BLaER1 treated with 17β-estradiol and CSF1 and Interleukin-3, amounts not matched to agents 10 nM and 100 nM (cell line): ENCODE results near the gene OXER1.
"Not testable (repeated sequence)": the region's sequence is repeated elsewhere in the genome, so short reads cannot be mapped to it uniquely, and the experiment has no call there.

Source experiments
- H3K27ac ChIP-seq, 11 experiments: shearing (Covaris generic); formaldehyde crosslinking; 2 replicates each; pipeline ENCODE4 v1.8.1; 2022
- H3K27me3 ChIP-seq, 11 experiments: shearing (Covaris generic); formaldehyde crosslinking; 2 replicates each; pipeline ENCODE4 v1.8.1; 2022
- H3K36me3 ChIP-seq, 11 experiments: shearing (Covaris generic); formaldehyde crosslinking; 2 replicates each; pipeline ENCODE4 v1.8.1; 2022
- H3K4me1 ChIP-seq, 10 experiments: shearing (Covaris generic); formaldehyde crosslinking; 2 replicates each; pipeline ENCODE4 v1.8.1; 2022
- H3K4me2 ChIP-seq, 11 experiments: shearing (Covaris generic); formaldehyde crosslinking; 2 replicates each; pipeline ENCODE4 v1.8.1; 2022
- H3K4me3 ChIP-seq, 10 experiments: shearing (Covaris generic); formaldehyde crosslinking; 2 replicates each; pipeline ENCODE4 v1.8.1; 2022
- H3K9ac ChIP-seq, 11 experiments: shearing (Covaris generic); formaldehyde crosslinking; 2 replicates each; pipeline ENCODE4 v1.8.1; 2022
- H3K9me3 ChIP-seq, 11 experiments: shearing (Covaris generic); formaldehyde crosslinking; replicated peaks in 1 of 11; 2 replicates each; pipeline ENCODE4 v1.8.1; 2022
- H4K20me1 ChIP-seq, 11 experiments: shearing (Covaris generic); formaldehyde crosslinking; 2 replicates each; pipeline ENCODE4 v1.8.1; 2022
- Cebpa-rat ChIP-seq, 11 experiments: shearing (Covaris generic); IDR thresholded peaks; 2 replicates each; pipeline ENCODE4 v1.8.1; 2022

The OXER1 gene

DNA sequence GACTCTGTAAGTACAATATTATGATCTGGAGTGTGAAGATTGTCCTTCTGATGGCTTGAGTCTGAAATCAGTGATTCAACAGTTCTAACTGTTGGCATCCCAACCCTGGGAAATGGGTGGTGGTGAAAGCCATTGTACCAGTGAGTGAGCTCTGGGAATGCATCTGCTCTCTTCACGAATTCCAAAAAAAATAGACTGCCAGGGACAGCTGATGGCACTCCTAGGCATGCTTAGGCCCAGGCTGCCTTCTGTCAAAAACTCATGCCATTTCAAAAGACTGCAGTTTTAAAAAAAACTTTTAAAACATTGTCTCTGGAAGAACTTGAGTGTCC, 20.3 kb downstream of the OXER1 start:
- TF ChIP-seq Cebpa-rat (IDR thresholded peaks at IDR 0.05), result no peak
- Histone ChIP-seq H3K36me3 (peaks cover 17 to 59% (median 22%) of the 10 kb centered on the region in 11 experiments; a peak in 21 of 22 replicates), H3K27me3 (peaks cover 0 to 1% (median 0%) of the 10 kb centered on the region in 11 experiments; a peak in 1 of 22 replicates), H4K20me1 (no peaks in the 10 kb centered on the region; a peak in 1 of 22 replicates), H3K27ac (no peak overlapping the region), H3K9me3 (peaks cover 17 to 22% (median 20%) of the 10 kb centered on the region in 11 experiments), H3K4me1 (peaks cover 9 to 12% (median 11%) of the 10 kb centered on the region in 10 experiments; a peak in 18 of 20 replicates), H3K4me2 (no peak overlapping the region), H3K4me3 (no peak overlapping the region), H3K9ac (no peak overlapping the region)

- Histone ChIP-seq H3K27me3 (no peaks in the 10 kb centered on the region), H3K27ac (no peak overlapping the region), H3K9me3 (peaks cover 23 to 28% (median 26%) of the 10 kb centered on the region in 11 experiments), H3K9ac (no peak overlapping the region), H3K4me2 (no peak overlapping the region), H3K4me1 (peaks cover 9 to 12% (median 11%) of the 10 kb centered on the region in 10 experiments; a peak in 18 of 20 replicates), H3K36me3 (peaks cover 21 to 64% (median 28%) of the 10 kb centered on the region in 11 experiments; a peak in 21 of 22 replicates), H3K4me3 (no peak overlapping the region), H4K20me1 (no peaks in the 10 kb centered on the region; a peak in 1 of 22 replicates)
- TF ChIP-seq Cebpa-rat (IDR thresholded peaks at IDR 0.05), result no peak
Observed at GRCh38 chr2:42742740-42743658, 20.9 kb downstream of the OXER1 start.

DNA sequence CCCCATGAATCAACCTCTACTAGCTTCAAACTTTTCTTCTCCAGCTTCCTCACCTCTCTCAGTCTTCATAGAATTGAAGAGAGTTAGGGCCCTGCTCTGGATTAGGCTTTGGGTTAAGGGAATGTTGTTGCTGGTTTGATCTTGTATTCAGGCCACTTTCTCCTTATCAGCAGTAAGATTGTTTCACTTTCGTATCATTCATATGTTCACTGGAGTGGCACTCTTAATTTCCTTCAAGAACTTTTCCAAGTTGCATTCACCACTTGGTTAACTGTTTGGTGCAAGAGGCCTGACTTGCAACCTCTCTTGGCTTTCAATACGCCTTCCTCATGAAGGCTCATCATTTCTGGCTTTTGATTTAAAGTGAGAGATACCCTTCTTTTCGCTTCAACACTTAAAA, 22.8 kb downstream of the OXER1 start:
- H3K4me3 ChIP-seq, result no peak overlapping the region
- no peak for TF ChIP-seq Cebpa-rat (IDR thresholded peaks at IDR 0.05)
- H3K9me3 ChIP-seq, result peaks cover 42 to 47% (median 44%) of the 10 kb centered on the region in 11 experiments
- peaks cover 9 to 12% (median 11%) of the 10 kb centered on the region in 10 experiments; a peak in 18 of 20 replicates for H3K4me1 ChIP-seq
- peak overlapping the region in 8 of 11 experiments; percentile 29 to 55 (median 42); a peak in 14 of 22 replicates for H3K27ac ChIP-seq
- peak overlapping the region; percentile 26 to 56 (median 38) for H3K4me2 ChIP-seq
- no peaks in the 10 kb centered on the region for H3K27me3 ChIP-seq
- no peaks in the 10 kb centered on the region for H4K20me1 ChIP-seq
- H3K9ac ChIP-seq, result peak overlapping the region in 1 of 11 experiments; percentile 16; a peak in 3 of 22 replicates
- peaks cover 34 to 70% (median 43%) of the 10 kb centered on the region in 11 experiments for H3K36me3 ChIP-seq

GRCh38 chr2:42736598-42737322, 27.2 kb downstream of the OXER1 start:
- peaks cover 72 to 92% (median 82%) of the 10 kb centered on the region in 11 experiments for H3K36me3 ChIP-seq
- no peak for TF ChIP-seq Cebpa-rat (IDR thresholded peaks at IDR 0.05)
- no peak overlapping the region for H3K9ac ChIP-seq
- H3K27me3 ChIP-seq, result no peaks in the 10 kb centered on the region
- H3K4me2 ChIP-seq, result no peak overlapping the region
- no peaks in the 10 kb centered on the region for H4K20me1 ChIP-seq
- H3K9me3 ChIP-seq, result peaks cover 83 to 90% (median 88%) of the 10 kb centered on the region in 11 experiments
- peaks cover 9 to 12% (median 11%) of the 10 kb centered on the region in 10 experiments; a peak in 18 of 20 replicates for H3K4me1 ChIP-seq
- no peak overlapping the region for H3K4me3 ChIP-seq
- H3K27ac ChIP-seq, result no peak overlapping the region

DNA sequence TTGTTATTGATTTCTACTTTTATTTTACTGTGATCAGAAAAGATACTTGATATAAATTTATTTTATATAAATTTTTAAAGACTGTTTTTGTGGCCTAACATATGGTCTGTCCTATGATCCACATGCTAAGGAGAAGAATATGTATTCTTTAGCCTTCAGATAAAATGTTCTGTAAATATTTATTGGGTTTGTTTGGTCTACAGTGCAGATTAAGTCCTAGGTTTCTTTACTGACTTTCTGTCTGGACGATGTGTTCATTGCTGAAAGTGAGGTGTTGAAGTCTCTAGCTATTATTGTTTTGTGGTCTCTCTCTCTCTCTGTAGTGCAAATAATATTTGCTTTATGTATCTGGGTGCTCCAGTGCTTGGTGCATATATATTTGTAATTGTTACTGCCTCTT, 30.1 kb downstream of the OXER1 start:
- H3K4me2 ChIP-seq, result no peak overlapping the region
- H3K27me3 ChIP-seq, result no peaks in the 10 kb centered on the region
- H3K9ac ChIP-seq, result no peak overlapping the region
- H3K36me3 ChIP-seq, result peaks cover 73 to 98% (median 82%) of the 10 kb centered on the region in 11 experiments
- H3K4me3 ChIP-seq, result no peak overlapping the region
- H4K20me1 ChIP-seq, result no peaks in the 10 kb centered on the region
- H3K4me1 ChIP-seq, result no peaks in the 10 kb centered on the region
- peaks cover 93 to 100% (median 99%) of the 10 kb centered on the region in 11 experiments for H3K9me3 ChIP-seq
- H3K27ac ChIP-seq, result no peak overlapping the region
- TF ChIP-seq Cebpa-rat (IDR thresholded peaks at IDR 0.05), result no peak

DNA sequence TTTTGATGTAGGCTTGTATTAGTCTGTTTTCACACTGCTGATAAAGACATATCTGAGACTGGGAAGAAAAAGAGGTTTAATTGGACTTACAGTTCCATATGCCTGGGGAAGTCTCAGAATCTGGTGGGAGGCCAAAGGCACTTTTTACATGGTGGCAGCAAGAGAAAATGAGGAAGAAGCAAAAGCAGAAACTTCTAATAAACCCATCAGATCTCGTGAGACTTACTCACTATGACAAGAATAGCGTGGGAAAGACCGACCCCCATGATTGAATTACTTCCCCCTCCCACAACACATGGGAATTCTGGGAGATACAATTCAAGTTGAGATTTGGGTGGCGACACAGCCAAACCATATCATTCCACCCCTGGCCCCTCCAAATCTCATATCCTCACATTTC, 32.6 kb downstream of the OXER1 start:
- not testable (repeated sequence) for H3K9ac ChIP-seq, H3K4me1 ChIP-seq, H3K27me3 ChIP-seq, H3K4me3 ChIP-seq, H3K4me2 ChIP-seq, H3K27ac ChIP-seq, H4K20me1 ChIP-seq
- peaks cover 48 to 96% (median 64%) of the 10 kb centered on the region in 11 experiments for H3K36me3 ChIP-seq
- H3K9me3 ChIP-seq, result peaks cover 68 to 77% (median 74%) of the 10 kb centered on the region in 11 experiments

DNA sequence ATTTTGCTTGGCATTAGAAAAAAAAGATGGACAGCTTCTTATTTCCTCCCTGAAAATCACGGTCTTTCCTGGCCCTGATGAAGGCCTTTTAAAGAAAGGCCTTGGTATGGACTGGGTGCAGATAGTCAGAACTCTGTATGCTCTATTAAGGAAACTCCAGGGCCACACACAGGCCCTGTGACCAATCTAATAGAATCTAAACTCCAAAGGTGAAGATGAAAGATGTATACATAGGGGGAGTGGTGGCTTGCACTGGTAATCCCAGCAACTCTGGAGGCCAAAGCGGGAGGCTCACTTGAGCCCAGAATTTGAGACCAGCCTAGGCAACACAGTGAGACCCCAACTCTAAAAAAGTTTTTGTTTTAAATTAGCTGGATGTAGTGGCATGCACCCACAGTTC, 37.3 kb downstream of the OXER1 start:
- H3K4me3 ChIP-seq, result no peak overlapping the region
- no peaks in the 10 kb centered on the region for H3K27me3 ChIP-seq
- H3K4me2 ChIP-seq, result no peak overlapping the region
- no peak overlapping the region for H3K27ac ChIP-seq
- H3K36me3 ChIP-seq, result peaks cover 5 to 58% (median 24%) of the 10 kb centered on the region in 11 experiments
- peaks cover 0 to 42% (median 7%) of the 10 kb centered on the region in 10 experiments; a peak in 10 of 20 replicates for H3K4me1 ChIP-seq
- H3K9me3 ChIP-seq, result peaks cover 21 to 31% (median 27%) of the 10 kb centered on the region in 11 experiments
- no peak overlapping the region for H3K9ac ChIP-seq
- H4K20me1 ChIP-seq, result no peaks in the 10 kb centered on the region
- no peak for TF ChIP-seq Cebpa-rat (IDR thresholded peaks at IDR 0.05)

DNA sequence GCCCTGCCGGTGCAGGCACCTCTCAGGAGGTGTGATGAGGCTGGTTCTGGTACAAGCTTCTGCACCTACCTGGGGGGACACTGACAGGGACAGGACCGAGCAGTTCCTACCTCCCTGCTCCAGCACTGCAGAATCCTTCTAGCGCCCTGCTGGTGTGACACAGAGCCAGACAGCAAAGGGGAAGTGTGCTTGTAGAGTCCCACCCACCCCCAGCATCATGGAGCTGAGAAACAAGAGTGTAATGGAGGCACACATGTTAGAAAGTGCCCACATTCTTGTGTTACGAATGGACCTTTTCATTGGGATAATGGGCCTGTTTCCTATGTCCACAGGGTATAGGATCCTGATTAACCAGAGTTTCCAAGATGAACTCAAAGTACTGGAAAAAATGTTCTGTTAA, 38.3 kb downstream of the OXER1 start:
- Histone ChIP-seq H3K9ac (no peak overlapping the region), H3K9me3 (peaks cover 14 to 20% (median 17%) of the 10 kb centered on the region in 11 experiments; a peak in 21 of 22 replicates), H3K4me3 (no peak overlapping the region), H4K20me1 (no peaks in the 10 kb centered on the region), H3K4me2 (peak overlapping the region in 3 of 11 experiments; percentile 22 to 36 (median 30); a peak in 5 of 22 replicates), H3K36me3 (peaks cover 0 to 49% (median 19%) of the 10 kb centered on the region in 11 experiments; a peak in 18 of 22 replicates), H3K27me3 (no peaks in the 10 kb centered on the region), H3K27ac (peak overlapping the region in 1 of 11 experiments; percentile 91; a peak in 2 of 22 replicates), H3K4me1 (peaks cover 0 to 47% (median 7%) of the 10 kb centered on the region in 10 experiments; a peak in 10 of 20 replicates)
- no peak for TF ChIP-seq Cebpa-rat (IDR thresholded peaks at IDR 0.05)
